OCI-LY1 (cell line): ENCODE measurements around the gene CACNA1H.

Source experiments
- H2AFZ ChIP-seq: fragments of 200-600 bp; sonication (generic), shearing (Covaris generic); 2 replicates; pipeline ENCODE4 v1.6.0; 2014; ENCODE audit warnings: antibody characterized with exemption, mild to moderate bottlenecking, low read length
- H3F3A ChIP-seq: fragments of 200-600 bp; sonication (generic), shearing (Covaris generic); 2 replicates; pipeline ENCODE4 v1.6.0; 2014; ENCODE audit warnings: mild to moderate bottlenecking, antibody characterized with exemption, low read length, moderate library complexity; ENCODE audit not compliant: insufficient read depth
- H3K27ac ChIP-seq: fragments of 200-600 bp; sonication (generic); 2 replicates; pipeline ENCODE4 v1.5.1; 2014; ENCODE audit warnings: low read length, mixed run types, mild to moderate bottlenecking, low read depth; ENCODE audit not compliant: poor library complexity, severe bottlenecking
- H3K27me3 ChIP-seq: fragments of 200-600 bp; sonication (generic); 2 replicates; pipeline ENCODE4 v1.6.0; 2014; ENCODE audit warnings: antibody characterized with exemption, mild to moderate bottlenecking, low read length, moderate library complexity; ENCODE audit not compliant: insufficient read depth
- H3K36me3 ChIP-seq: fragments of 200-600 bp; sonication (generic); 2 replicates; pipeline ENCODE4 v1.6.1; 2014; ENCODE audit warnings: mild to moderate bottlenecking, antibody characterized with exemption, low read length, moderate library complexity, mixed read lengths; ENCODE audit not compliant: insufficient read depth
- H3K4me1 ChIP-seq: fragments of 200-600 bp; sonication (generic); 2 replicates; pipeline ENCODE4 v1.5.1; 2014; ENCODE audit warnings: mild to moderate bottlenecking, low read length, moderate library complexity; ENCODE audit not compliant: insufficient read depth, severe bottlenecking
- H3K4me2 ChIP-seq: fragments of 200-600 bp; sonication (generic), shearing (Covaris generic); 2 replicates; pipeline ENCODE4 v1.6.1; 2014; ENCODE audit warnings: low read length
- H3K4me3 ChIP-seq: fragments of 200-600 bp; sonication (generic); 2 replicates; pipeline ENCODE4 v1.5.1; 2014; ENCODE audit warnings: low read length, low read depth, mild to moderate bottlenecking, mixed read lengths; ENCODE audit not compliant: poor library complexity, severe bottlenecking
- H3K79me2 ChIP-seq: fragments of 200-600 bp; shearing (Covaris generic); 2 replicates; pipeline ENCODE4 v1.6.1; 2016; ENCODE audit warnings: mixed run types, low read length, mixed read lengths; ENCODE audit not compliant: insufficient read depth
- H3K9ac ChIP-seq: fragments of 200-600 bp; sonication (generic), shearing (Covaris generic); 2 replicates; pipeline ENCODE4 v1.6.1; 2014; ENCODE audit warnings: mild to moderate bottlenecking, low read length, mixed read lengths
- H3K9me2 ChIP-seq: fragments of 200-600 bp; sonication (generic), shearing (Covaris generic); 2 replicates; pipeline ENCODE4 v1.6.1; 2014; ENCODE audit warnings: low read depth, mild to moderate bottlenecking, low read length, mixed read lengths
- H3K9me3 ChIP-seq: fragments of 200-600 bp; shearing (Covaris generic); 2 replicates; pipeline ENCODE4 v1.6.1; 2014; ENCODE audit warnings: low read length, mixed read lengths
- H4K20me1 ChIP-seq: fragments of 200-600 bp; sonication (generic), shearing (Covaris generic); 2 replicates; pipeline ENCODE4 v1.6.0; 2016; ENCODE audit warnings: mild to moderate bottlenecking, low read length; ENCODE audit not compliant: insufficient read depth
- EZH2 ChIP-seq: fragments of 200-600 bp; sonication (generic), shearing (Covaris generic); IDR thresholded peaks from 2 replicates; pipeline ENCODE4 v1.8.0; 2017; ENCODE audit warnings: borderline replicate concordance, mixed run types, mild to moderate bottlenecking, antibody characterized with exemption, low read length, moderate library complexity, mixed read lengths
- TF ChIP-seq, protein P1 (sequence below): fragments of 200-600 bp; sonication (generic), shearing (Covaris generic); IDR thresholded peaks from 2 replicates; pipeline ENCODE4 v1.5.1; 2017; ENCODE audit warnings: mild to moderate bottlenecking, antibody characterized with exemption, low read length, moderate library complexity, mixed read lengths

CACNA1H gene

DNA sequence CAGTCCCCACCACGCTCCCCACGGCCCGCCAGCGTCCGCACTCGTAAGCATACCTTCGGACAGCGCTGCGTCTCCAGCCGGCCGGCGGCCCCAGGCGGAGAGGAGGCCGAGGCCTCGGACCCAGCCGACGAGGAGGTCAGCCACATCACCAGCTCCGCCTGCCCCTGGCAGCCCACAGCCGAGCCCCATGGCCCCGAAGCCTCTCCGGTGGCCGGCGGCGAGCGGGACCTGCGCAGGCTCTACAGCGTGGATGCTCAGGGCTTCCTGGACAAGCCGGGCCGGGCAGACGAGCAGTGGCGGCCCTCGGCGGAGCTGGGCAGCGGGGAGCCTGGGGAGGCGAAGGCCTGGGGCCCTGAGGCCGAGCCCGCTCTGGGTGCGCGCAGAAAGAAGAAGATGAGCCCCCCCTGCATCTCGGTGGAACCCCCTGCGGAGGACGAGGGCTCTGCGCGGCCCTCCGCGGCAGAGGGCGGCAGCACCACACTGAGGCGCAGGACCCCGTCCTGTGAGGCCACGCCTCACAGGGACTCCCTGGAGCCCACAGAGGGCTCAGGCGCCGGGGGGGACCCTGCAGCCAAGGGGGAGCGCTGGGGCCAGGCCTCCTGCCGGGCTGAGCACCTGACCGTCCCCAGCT is 67.3 kb downstream of the CACNA1H start:
- no peak overlapping the region for H3K4me2 ChIP-seq
- H4K20me1 ChIP-seq: no peaks in the 10 kb centered on the region
- H3K9ac ChIP-seq: no peak overlapping the region
- 0 out of 2 replicates have a peak, but pooled peaks cover 3% of the 10 kb centered on the region for H3K27me3 ChIP-seq
- H2AFZ ChIP-seq: no peak overlapping the region
- no peaks in the 10 kb centered on the region for H3K9me2 ChIP-seq
- H3K9me3 ChIP-seq: no peaks in the 10 kb centered on the region
- no peaks in the 10 kb centered on the region for H3F3A ChIP-seq
- no peaks in the 10 kb centered on the region for H3K79me2 ChIP-seq
- no peaks in the 10 kb centered on the region for H3K4me1 ChIP-seq
- no peak overlapping the region for H3K4me3 ChIP-seq
- no peak overlapping the region for H3K27ac ChIP-seq
- TF ChIP-seq, protein P1, sequence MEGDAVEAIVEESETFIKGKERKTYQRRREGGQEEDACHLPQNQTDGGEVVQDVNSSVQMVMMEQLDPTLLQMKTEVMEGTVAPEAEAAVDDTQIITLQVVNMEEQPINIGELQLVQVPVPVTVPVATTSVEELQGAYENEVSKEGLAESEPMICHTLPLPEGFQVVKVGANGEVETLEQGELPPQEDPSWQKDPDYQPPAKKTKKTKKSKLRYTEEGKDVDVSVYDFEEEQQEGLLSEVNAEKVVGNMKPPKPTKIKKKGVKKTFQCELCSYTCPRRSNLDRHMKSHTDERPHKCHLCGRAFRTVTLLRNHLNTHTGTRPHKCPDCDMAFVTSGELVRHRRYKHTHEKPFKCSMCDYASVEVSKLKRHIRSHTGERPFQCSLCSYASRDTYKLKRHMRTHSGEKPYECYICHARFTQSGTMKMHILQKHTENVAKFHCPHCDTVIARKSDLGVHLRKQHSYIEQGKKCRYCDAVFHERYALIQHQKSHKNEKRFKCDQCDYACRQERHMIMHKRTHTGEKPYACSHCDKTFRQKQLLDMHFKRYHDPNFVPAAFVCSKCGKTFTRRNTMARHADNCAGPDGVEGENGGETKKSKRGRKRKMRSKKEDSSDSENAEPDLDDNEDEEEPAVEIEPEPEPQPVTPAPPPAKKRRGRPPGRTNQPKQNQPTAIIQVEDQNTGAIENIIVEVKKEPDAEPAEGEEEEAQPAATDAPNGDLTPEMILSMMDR: no peak
- TF ChIP-seq EZH2: no peak
- H3K36me3 ChIP-seq: no peaks in the 10 kb centered on the region

DNA sequence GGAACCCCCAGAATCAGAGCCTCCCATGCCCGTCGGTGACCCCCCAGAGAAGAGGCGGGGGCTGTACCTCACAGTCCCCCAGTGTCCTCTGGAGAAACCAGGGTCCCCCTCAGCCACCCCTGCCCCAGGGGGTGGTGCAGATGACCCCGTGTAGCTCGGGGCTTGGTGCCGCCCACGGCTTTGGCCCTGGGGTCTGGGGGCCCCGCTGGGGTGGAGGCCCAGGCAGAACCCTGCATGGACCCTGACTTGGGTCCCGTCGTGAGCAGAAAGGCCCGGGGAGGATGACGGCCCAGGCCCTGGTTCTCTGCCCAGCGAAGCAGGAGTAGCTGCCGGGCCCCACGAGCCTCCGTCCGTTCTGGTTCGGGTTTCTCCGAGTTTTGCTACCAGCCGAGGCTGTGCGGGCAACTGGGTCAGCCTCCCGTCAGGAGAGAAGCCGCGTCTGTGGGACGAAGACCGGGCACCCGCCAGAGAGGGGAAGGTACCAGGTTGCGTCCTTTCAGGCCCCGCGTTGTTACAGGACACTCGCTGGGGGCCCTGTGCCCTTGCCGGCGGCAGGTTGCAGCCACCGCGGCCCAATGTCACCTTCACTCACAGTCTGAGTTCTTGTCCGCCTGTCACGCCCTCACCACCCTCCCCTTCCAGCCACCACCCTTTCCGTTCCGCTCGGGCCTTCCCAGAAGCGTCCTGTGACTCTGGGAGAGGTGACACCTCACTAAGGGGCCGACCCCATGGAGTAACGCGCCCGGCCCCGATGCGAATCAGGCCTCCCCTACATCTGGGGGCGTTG is 68.1 kb downstream of the CACNA1H start:
- Histone ChIP-seq H3F3A (no peaks in the 10 kb centered on the region), H3K27ac (no peak overlapping the region), H3K9ac (no peak overlapping the region), H3K79me2 (no peaks in the 10 kb centered on the region), H3K4me3 (no peak overlapping the region), H2AFZ (no peak overlapping the region), H3K4me1 (no peaks in the 10 kb centered on the region), H4K20me1 (no peaks in the 10 kb centered on the region), H3K9me2 (no peaks in the 10 kb centered on the region), H3K4me2 (no peak overlapping the region), H3K9me3 (no peaks in the 10 kb centered on the region), H3K27me3 (0 out of 2 replicates have a peak, but pooled peaks cover 3% of the 10 kb centered on the region), H3K36me3 (no peaks in the 10 kb centered on the region)
- TF ChIP-seq EZH2: no peak
- TF ChIP-seq, protein P1: no peak

DNA sequence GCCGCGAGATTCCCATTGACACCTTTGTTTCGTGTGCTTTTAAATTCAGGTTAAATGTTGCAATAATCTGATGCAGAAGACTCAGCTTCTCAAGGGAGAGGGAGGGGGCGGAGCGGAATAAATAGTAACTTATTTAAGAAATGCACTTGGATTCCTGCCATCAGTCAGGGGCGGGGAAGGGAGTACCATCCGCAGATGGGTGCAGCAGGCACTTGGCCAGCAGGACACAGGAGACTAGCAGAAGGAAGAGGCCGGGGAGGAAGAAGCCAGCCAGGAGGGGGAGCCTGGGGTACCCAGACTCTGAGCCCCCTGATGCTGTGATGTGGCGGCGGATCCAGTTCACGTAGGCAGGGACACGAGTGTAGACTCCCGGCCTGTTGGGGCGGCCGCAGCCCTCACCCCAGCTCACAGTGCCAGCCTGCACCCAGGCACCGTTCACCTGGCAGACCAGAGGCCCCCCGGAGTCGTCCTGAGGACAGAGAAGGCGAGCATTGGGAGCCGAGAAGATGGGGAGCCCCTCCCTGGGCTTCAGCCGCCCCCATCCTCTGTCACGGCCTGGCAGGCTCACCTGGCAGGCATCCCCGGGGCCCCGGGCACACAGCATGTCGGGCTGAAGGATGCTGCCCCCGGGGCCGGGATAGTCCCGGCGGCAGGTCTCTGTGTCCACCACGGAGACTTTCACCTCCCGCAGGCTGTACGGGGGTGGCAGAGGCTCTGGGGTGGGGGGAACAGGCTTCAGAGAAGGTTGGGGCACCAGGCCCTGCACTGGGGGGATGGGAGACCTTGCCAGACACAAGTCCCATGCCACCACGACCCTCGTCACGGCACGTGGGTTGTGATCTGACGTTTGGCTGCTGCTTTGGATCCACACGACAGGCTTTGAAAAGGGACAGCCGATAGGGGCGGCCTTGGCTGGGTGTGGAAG is 69.0 kb downstream of the CACNA1H start:
- Histone ChIP-seq H3K9me2 (no peaks in the 10 kb centered on the region), H3K4me3 (no peak overlapping the region), H3F3A (no peaks in the 10 kb centered on the region), H3K27me3 (0 out of 2 replicates have a peak, but pooled peaks cover 3% of the 10 kb centered on the region), H3K79me2 (no peaks in the 10 kb centered on the region), H4K20me1 (no peaks in the 10 kb centered on the region), H3K4me1 (no peaks in the 10 kb centered on the region), H3K4me2 (no peak overlapping the region), H3K9ac (no peak overlapping the region), H3K27ac (no peak overlapping the region), H3K9me3 (no peaks in the 10 kb centered on the region), H2AFZ (no peak overlapping the region), H3K36me3 (no peaks in the 10 kb centered on the region)
- TF ChIP-seq, protein P1: no peak
- TF ChIP-seq EZH2: no peak
